ENCODE data around the gene RPP14. TPM values are rescaled to one million over a fixed set of nuclear protein-coding genes. Genes with fewer than 3 reads are reported as not detected.

The RPP14 gene
- total RNA-seq, 1 donor from 2014 or later, result 20.3 TPM

- FAIRE-seq (no peak), DNase-seq (ENCODE audit: low read depth) (no peak)
- no peak for TF ChIP-seq CTCF (IDR thresholded peaks at IDR 0.05; ENCODE audit: insufficient read depth, low read length, severe bottlenecking)
- Histone ChIP-seq H3K4me3 (ENCODE audit: low read depth, low read length) (no peak overlapping the region), H3K27me3 (ENCODE audit: control insufficient read depth, insufficient read depth, low read length) (no peaks in the 10 kb centered on the region), H3K36me3 (ENCODE audit: control insufficient read depth, insufficient read depth, low read length) (no peaks in the 10 kb centered on the region)
Observed at GRCh38 chr3:58357402-58357801, 51.4 kb downstream of the RPP14 start.

DNA sequence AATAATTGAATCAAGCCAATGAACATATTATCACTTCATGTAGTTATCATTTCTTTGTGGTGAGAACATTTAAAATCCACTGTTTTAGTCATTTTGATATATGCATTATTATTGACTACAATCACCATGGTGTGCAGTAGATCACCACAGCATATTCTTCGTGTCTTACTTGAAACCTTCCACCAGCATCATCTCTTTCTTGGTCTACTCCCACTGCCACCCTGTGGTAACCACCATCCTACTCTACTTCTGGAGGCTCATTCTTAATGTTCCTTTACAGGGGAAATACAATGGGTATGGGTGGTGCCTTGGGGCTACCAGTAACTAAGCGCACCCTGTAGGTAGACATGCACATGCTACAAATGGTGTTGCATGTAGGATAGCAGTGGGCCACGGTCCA lies 52.0 kb downstream of the RPP14 start:
- TF ChIP-seq CTCF (IDR thresholded peaks at IDR 0.05; ENCODE audit: insufficient read depth, low read length, severe bottlenecking), result no peak
- no peak for FAIRE-seq

DNA sequence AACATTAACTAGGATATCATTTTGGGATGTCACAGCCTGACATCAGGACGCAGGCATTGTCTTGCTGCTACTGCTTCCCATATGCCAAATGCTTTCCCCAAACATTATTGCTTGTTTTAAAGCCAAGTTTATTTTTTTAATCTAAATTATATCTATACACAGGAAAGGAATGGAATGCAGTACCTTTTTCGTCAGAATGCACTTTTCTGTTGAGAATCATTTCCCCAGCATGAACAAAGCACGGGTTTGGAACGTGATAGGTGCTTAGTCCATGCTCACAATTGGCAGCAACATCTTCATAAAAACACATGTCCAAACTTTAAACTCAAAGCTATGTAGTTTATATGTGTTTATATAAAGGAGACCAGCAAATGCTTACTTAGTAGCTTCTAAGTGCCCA lies 52.8 kb downstream of the RPP14 start:
- FAIRE-seq, result no peak
- H3K4me3 ChIP-seq (ENCODE audit: low read depth, low read length), result no peak overlapping the region

More for the DNA sequence above, 52.0 kb downstream of the RPP14 start:
- no peak for DNase-seq (ENCODE audit: low read depth)
- Histone ChIP-seq H3K27me3 (ENCODE audit: control insufficient read depth, insufficient read depth, low read length) (no peaks in the 10 kb centered on the region), H3K4me3 (ENCODE audit: low read depth, low read length) (no peak overlapping the region), H3K36me3 (ENCODE audit: control insufficient read depth, insufficient read depth, low read length) (no peaks in the 10 kb centered on the region)

DNA sequence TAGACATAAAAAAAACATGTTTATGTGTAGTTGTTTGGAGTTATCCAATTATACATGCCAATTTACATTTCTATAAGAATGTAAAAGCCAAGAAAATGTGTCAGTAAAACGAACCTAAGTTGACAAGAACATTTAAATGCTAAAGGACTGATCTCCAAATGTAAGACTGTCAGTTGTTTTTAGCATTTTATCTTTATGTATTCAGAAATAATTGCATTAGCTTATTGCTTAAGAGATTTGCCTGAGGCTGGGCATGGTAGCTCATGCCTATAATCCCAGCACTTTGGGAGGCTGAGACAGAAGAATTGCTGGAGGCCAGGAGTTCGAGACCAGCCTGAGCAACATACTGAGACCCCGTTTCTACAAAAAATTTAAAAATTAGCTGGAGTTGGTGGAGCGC lies 53.6 kb downstream of the RPP14 start:
- FAIRE-seq (no peak), DNase-seq (ENCODE audit: low read depth) (no peak)
- no peaks in the 10 kb centered on the region for H3K27me3 ChIP-seq (ENCODE audit: control insufficient read depth, insufficient read depth, low read length)
- H3K4me3 ChIP-seq (ENCODE audit: low read depth, low read length), result no peak overlapping the region
- TF ChIP-seq CTCF (IDR thresholded peaks at IDR 0.05; ENCODE audit: insufficient read depth, low read length, severe bottlenecking), result no peak
- no peaks in the 10 kb centered on the region for H3K36me3 ChIP-seq (ENCODE audit: control insufficient read depth, insufficient read depth, low read length)

More for the DNA sequence above, 52.8 kb downstream of the RPP14 start:
- DNase-seq (ENCODE audit: low read depth), result no peak
- TF ChIP-seq CTCF (IDR thresholded peaks at IDR 0.05; ENCODE audit: insufficient read depth, low read length, severe bottlenecking), result no peak
- Histone ChIP-seq H3K36me3 (ENCODE audit: control insufficient read depth, insufficient read depth, low read length) (no peaks in the 10 kb centered on the region), H3K27me3 (ENCODE audit: control insufficient read depth, insufficient read depth, low read length) (no peaks in the 10 kb centered on the region)

- Histone ChIP-seq H3K36me3 (ENCODE audit: control insufficient read depth, insufficient read depth, low read length) (no peaks in the 10 kb centered on the region), H3K27me3 (ENCODE audit: control insufficient read depth, insufficient read depth, low read length) (no peaks in the 10 kb centered on the region), H3K4me3 (ENCODE audit: low read depth, low read length) (no peak overlapping the region)
- no peak for TF ChIP-seq CTCF (IDR thresholded peaks at IDR 0.05; ENCODE audit: insufficient read depth, low read length, severe bottlenecking)
- no peak for DNase-seq (ENCODE audit: low read depth)
- no peak for FAIRE-seq
Observed at GRCh38 chr3:58361866-58362265, 55.8 kb downstream of the RPP14 start.

DNA sequence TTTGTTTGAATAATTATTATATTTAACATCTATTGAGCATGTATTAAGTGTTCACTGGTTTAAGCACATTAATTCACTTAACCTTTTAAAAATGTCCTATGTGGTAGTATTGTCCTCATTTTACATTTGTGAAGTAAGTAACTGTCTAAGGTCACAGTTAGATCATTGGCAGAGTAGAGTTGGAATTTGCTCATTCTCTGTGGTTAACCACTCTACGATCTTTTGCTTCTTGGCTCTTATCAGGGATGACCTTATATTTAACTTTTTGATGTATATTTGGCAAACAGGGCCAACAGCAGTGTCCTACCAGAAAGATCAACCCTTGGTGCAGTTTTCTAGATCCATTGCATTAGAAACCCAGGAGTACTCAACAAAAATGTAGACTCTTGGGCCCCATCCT lies 60.7 kb downstream of the RPP14 start:
- DNase-seq (ENCODE audit: low read depth), result no peak
- no peak overlapping the region for H3K4me3 ChIP-seq (ENCODE audit: low read depth, low read length)
- no peak for FAIRE-seq
- H3K36me3 ChIP-seq (ENCODE audit: control insufficient read depth, insufficient read depth, low read length), result no peaks in the 10 kb centered on the region
- no peaks in the 10 kb centered on the region for H3K27me3 ChIP-seq (ENCODE audit: control insufficient read depth, insufficient read depth, low read length)
- no peak for TF ChIP-seq CTCF (IDR thresholded peaks at IDR 0.05; ENCODE audit: insufficient read depth, low read length, severe bottlenecking)

Data from bronchial epithelial cell (primary cell).